Breast epithelium (tissue), 4 donors: Measurements from ENCODE around the gene CRYGA. TPM values are rescaled to one million over a fixed set of nuclear protein-coding genes. Genes with fewer than 3 reads are reported as not detected.

ENCODE experiments used
- DNase-seq, 2 donors: peaks; one replicate each; pipeline ENCODE4 v3.0.0-alpha.2; 2019; ENCODE audit warnings: low spot score in 2 of 2
- H3K27ac ChIP-seq, 2 donors: fragments of 200-600 bp; sonication (generic) in 1 of 2; one replicate each; pipeline ENCODE4 v1.5.1; 2016 to 2019; ENCODE audit warnings: mild to moderate bottlenecking in 1 of 2
- H3K27me3 ChIP-seq, 2 donors: fragments of 200-600 bp; sonication (generic) in 1 of 2; one replicate each; pipeline versions ENCODE4 v1.5.1 to v1.6.0; 2017 to 2019; ENCODE audit warnings: control low read depth in 1 of 2, mild to moderate bottlenecking in 1 of 2
- H3K36me3 ChIP-seq: fragments of 200-600 bp; one replicate; pipeline ENCODE4 v1.5.1; 2019
- H3K4me1 ChIP-seq, 2 donors: fragments of 200-600 bp; sonication (generic); one replicate each; pipeline ENCODE4 v1.5.1; 2016 to 2019; ENCODE audit warnings: control low read depth in 1 of 2
- H3K4me3 ChIP-seq, 3 donors: fragments of 200-600 bp; sonication (generic); 1 replicate in 2 of 3; 2 replicates in 1 of 3; pipeline ENCODE4 v1.5.1; 2016 to 2019; ENCODE audit warnings: mild to moderate bottlenecking in 3 of 3, moderate library complexity in 2 of 3
- H3K9me3 ChIP-seq, 2 donors: fragments of 200-600 bp; sonication (generic) in 1 of 2; one replicate each; pipeline ENCODE4 v1.5.1; 2016 to 2019; ENCODE audit warnings: control low read depth in 1 of 2
- POLR2A ChIP-seq: fragments of 450-650 bp; IDR thresholded peaks from one replicate; pipeline ENCODE4 v1.6.1; 2016; ENCODE audit warnings: antibody characterized with exemption, mild to moderate bottlenecking, moderate library complexity
- POLR2AphosphoS5 ChIP-seq, 3 donors: sonication (generic); formaldehyde crosslinking; IDR thresholded peaks; one replicate each; pipeline ENCODE4 v1.6.1; 2017; ENCODE audit warnings: antibody characterized with exemption in 3 of 3
- intact Hi-C: fragments of 100-400 bp; cut with DNase I; formaldehyde crosslinking; loops from one replicate; pipeline ENCODE4 v1.15.1; 2023; ENCODE audit warnings: low total_unique reads
- total RNA-seq, 3 donors: library from RNA; depleted of rRNA; stranded (reverse); fragments of >200 nt; gene quantifications; one replicate each; pipeline ENCODE4 v1.1.0, GENCODE V29; 2016
- TF ChIP-seq, protein P1 (sequence below), 3 donors: fragments of 450-650 bp; IDR thresholded peaks; one replicate each; pipeline ENCODE4 v1.5.1; 2016 to 2017; ENCODE audit warnings: antibody characterized with exemption in 3 of 3, mild to moderate bottlenecking in 3 of 3, moderate library complexity in 3 of 3

CRYGA gene
- total RNA-seq, 3 donors from 2014 or later, result not detected

DNA sequence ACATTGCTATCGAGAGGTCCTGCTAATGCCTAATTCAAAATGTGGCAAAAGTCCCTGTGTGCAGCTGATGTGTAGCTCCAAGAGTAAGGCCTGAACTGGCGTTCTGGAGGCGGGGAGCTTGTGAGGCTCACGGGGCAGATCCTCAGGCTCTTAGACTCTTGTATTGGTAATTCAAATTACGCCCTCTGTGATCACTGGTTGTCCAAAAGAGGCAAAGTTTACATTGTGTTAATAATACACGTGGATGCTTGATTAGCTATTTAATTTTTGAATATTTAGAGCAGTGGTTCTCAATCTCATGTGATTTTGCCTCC, 12.4 kb upstream of the CRYGA start:
- no peaks in the 10 kb centered on the region for H3K36me3 ChIP-seq
- no peaks in the 10 kb centered on the region for H3K4me1 ChIP-seq
- no peaks in the 10 kb centered on the region for H3K27me3 ChIP-seq
- DNase-seq, result no peak
- H3K4me3 ChIP-seq, result no peak overlapping the region
- intact Hi-C loops, result no loop called here
- H3K27ac ChIP-seq, result no peak overlapping the region
- no peaks in the 10 kb centered on the region for H3K9me3 ChIP-seq
- TF ChIP-seq POLR2A (no peak), POLR2AphosphoS5 (IDR thresholded peaks at IDR 0.05) (no peak)
- TF ChIP-seq, protein P1, sequence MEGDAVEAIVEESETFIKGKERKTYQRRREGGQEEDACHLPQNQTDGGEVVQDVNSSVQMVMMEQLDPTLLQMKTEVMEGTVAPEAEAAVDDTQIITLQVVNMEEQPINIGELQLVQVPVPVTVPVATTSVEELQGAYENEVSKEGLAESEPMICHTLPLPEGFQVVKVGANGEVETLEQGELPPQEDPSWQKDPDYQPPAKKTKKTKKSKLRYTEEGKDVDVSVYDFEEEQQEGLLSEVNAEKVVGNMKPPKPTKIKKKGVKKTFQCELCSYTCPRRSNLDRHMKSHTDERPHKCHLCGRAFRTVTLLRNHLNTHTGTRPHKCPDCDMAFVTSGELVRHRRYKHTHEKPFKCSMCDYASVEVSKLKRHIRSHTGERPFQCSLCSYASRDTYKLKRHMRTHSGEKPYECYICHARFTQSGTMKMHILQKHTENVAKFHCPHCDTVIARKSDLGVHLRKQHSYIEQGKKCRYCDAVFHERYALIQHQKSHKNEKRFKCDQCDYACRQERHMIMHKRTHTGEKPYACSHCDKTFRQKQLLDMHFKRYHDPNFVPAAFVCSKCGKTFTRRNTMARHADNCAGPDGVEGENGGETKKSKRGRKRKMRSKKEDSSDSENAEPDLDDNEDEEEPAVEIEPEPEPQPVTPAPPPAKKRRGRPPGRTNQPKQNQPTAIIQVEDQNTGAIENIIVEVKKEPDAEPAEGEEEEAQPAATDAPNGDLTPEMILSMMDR (IDR thresholded peaks at IDR 0.05), result no peak

DNA sequence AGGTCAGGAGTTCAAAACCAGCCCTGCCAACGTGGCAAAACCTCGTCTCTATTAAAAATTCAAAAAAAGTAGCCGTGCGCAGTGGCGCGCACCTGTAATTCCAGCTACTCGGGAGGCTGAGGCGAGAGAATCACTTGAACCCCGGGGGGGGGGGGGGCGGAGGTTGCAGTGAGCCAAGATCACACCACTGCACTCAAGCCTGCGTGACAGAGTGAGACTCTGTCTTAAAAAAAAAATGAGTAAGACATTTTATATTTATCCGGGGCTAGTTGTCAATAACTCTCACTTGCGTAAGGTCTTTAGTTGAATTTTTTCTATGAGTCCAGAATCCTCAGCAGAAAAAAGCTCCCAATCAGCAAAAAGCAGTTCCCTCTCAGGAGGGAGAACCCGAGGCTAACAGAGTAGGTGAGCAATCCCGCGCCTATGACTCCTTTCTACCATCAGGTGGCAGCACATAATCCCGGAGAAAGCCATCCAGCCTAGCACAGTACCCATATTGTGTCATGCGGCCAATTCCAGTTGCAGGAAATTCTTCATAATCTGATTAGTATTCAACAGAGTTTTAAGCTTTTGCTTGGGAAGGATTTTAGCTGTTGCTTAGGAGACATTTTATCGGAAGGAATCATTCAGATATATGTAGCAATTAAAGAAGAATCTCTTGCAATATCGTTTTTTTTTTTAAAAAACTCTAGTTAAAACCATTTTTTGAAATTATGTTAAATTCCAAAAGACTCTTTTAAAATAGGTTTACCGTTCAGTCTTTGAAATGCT, 11.9 kb upstream of the CRYGA start:
- intact Hi-C loops, result no loop called here

DNA sequence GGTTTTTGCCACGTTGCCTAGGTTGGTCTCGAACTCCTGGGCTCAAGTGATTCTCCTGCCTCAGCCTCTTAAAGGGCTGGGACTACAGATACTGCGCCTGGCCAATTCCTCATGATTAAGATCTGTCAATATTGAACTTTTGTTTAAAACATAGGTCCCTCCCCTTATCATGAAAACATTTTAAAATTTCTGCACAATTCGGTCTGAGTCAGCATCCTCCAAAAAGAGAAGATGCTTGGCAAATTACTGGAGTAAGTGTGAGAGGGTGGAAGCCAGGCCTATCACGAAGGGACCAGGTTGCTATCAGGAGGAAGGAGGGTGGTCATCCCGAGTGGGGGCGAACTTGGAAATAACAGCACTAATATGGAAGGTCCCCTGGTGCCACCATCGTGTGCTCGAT, 10.8 kb upstream of the CRYGA start:
- no peak overlapping the region for H3K27ac ChIP-seq
- no peaks in the 10 kb centered on the region for H3K9me3 ChIP-seq
- intact Hi-C loops, result no loop called here
- H3K36me3 ChIP-seq, result no peaks in the 10 kb centered on the region
- TF ChIP-seq, protein P1 (IDR thresholded peaks at IDR 0.05), result no peak
- no peaks in the 10 kb centered on the region for H3K27me3 ChIP-seq
- no peaks in the 10 kb centered on the region for H3K4me1 ChIP-seq
- no peak overlapping the region for H3K4me3 ChIP-seq
- no peak for DNase-seq

More for the DNA sequence above, 11.9 kb upstream of the CRYGA start:
- Histone ChIP-seq H3K4me1 (no peaks in the 10 kb centered on the region), H3K4me3 (no peak overlapping the region), H3K27ac (no peak overlapping the region), H3K36me3 (no peaks in the 10 kb centered on the region), H3K9me3 (no peaks in the 10 kb centered on the region), H3K27me3 (no peaks in the 10 kb centered on the region)
- no peak for TF ChIP-seq POLR2A
- TF ChIP-seq, protein P1 (IDR thresholded peaks at IDR 0.05), result peak; percentile 39 to 82 (median 65)
- peak; percentile 56 to 71 for DNase-seq

DNA sequence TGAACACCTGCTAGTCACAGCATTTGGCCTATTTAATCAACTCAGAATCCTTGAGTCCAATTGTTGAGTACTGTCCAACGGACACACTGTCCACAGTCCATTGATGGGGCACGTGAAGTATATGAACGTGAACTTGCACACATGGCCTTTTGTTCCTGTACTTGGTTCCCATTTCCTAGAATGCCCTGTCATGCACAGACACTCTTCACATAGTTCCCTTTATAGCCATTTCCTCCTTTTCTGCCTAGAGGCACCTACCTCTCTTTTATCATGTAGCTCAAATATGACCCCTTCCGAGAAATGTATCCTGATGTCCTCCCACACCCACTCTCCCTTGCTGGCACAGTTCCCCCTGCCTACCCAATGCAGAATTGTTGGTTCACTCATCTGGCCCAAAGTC, 8.7 kb upstream of the CRYGA start:
- Histone ChIP-seq H3K4me3 (no peak overlapping the region), H3K36me3 (no peaks in the 10 kb centered on the region), H3K27ac (no peak overlapping the region), H3K9me3 (no peaks in the 10 kb centered on the region), H3K27me3 (no peaks in the 10 kb centered on the region), H3K4me1 (no peaks in the 10 kb centered on the region)
- intact Hi-C loops, result no loop called here
- TF ChIP-seq POLR2AphosphoS5 (IDR thresholded peaks at IDR 0.05) (no peak), POLR2A (no peak)
- TF ChIP-seq, protein P1 (IDR thresholded peaks at IDR 0.05), result no peak
- DNase-seq, result no peak

DNA sequence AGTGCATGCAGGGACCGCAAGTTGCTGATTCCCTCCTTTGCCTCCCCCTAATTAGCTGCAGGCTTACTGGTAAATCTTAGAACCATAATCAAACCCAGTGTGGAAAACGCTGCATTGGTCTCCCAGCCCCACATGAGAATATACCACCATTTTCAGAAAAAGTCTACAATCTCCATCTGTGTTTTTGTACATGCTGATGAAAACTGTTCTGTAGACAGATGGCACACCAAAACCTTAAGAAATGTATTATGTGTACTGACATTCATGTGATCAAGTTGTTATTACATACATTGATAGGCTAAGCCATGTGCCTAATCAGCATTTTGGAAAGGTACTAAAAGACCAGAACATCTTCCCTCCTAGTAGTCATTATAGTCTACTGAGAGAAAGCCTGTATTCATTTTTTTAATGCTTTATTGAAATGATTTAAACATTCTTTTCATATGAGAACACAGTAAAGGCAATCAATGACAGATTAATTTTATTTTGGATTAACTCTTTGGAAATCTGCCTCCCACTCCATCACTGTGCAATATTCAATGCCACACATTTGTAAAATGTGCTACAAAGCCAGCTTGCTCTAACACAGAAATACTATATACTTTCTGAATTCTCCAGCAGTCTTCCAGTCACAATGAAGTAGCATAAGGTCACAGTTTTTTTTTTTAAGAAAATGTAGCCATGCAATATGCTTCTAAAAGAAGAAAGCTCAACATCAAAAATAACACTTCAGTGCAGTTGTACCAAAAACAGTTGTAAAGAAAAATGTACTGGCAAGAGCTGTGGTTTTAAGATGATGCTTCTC, 1.8 kb upstream of the CRYGA start:
- no peak for TF ChIP-seq POLR2A
- intact Hi-C loops, result no loop called here
- H3K36me3 ChIP-seq, result no peaks in the 10 kb centered on the region

More for the DNA sequence above, 1.8 kb upstream of the CRYGA start:
- Histone ChIP-seq H3K9me3 (no peaks in the 10 kb centered on the region), H3K27me3 (no peaks in the 10 kb centered on the region), H3K4me3 (no peak overlapping the region), H3K4me1 (no peaks in the 10 kb centered on the region), H3K27ac (no peak overlapping the region)
- DNase-seq, result no peak
